Right atrium auricular region (tissue), 2 donors: ENCODE measurements around the gene LAMB4. TPM values are rescaled to one million over a fixed set of nuclear protein-coding genes. Genes with fewer than 3 reads are reported as not detected.

Experiments used
- DNase-seq: peaks from one replicate; pipeline ENCODE4 v3.0.0-alpha.2; 2019; ENCODE audit warnings: low spot score
- H3K27ac ChIP-seq, 2 donors: fragments of 200-600 bp; sonication (generic); 1 replicate in 1 of 2; 2 replicates in 1 of 2; pipeline ENCODE4 v1.5.1; 2016 to 2019
- H3K27me3 ChIP-seq, 2 donors: fragments of 200-600 bp; sonication (generic); one replicate each; pipeline versions ENCODE4 v1.5.1 to v1.6.0; 2017 to 2019
- H3K36me3 ChIP-seq: fragments of 200-600 bp; sonication (generic); one replicate; pipeline ENCODE4 v1.5.1; 2016
- H3K4me1 ChIP-seq, 2 donors: fragments of 200-600 bp; sonication (generic); one replicate each; pipeline versions ENCODE4 v1.5.1 to v1.6.0; 2017 to 2019
- H3K4me3 ChIP-seq, 2 donors: fragments of 200-600 bp; sonication (generic); 1 replicate in 1 of 2; 2 replicates in 1 of 2; pipeline ENCODE4 v1.5.1; 2017 to 2019; ENCODE audit warnings: mild to moderate bottlenecking in 1 of 2, moderate library complexity in 1 of 2
- H3K9me3 ChIP-seq, 2 donors: fragments of 200-600 bp; sonication (generic); one replicate each; pipeline ENCODE4 v1.5.1; 2019
- total RNA-seq, 2 donors: library from RNA; depleted of rRNA; stranded (reverse); fragments of >200 nt; gene quantifications; one replicate each; pipeline ENCODE4 v1.1.0, GENCODE V29; 2016
- TF ChIP-seq, protein P1 (sequence below), 2 donors: fragments of 200-600 bp; sonication (generic); IDR thresholded peaks; one replicate each; pipeline ENCODE4 v1.5.1; 2019; ENCODE audit warnings: antibody characterized with exemption in 2 of 2

The LAMB4 gene
- total RNA-seq, 2 donors from 2014 or later = not detected

DNA sequence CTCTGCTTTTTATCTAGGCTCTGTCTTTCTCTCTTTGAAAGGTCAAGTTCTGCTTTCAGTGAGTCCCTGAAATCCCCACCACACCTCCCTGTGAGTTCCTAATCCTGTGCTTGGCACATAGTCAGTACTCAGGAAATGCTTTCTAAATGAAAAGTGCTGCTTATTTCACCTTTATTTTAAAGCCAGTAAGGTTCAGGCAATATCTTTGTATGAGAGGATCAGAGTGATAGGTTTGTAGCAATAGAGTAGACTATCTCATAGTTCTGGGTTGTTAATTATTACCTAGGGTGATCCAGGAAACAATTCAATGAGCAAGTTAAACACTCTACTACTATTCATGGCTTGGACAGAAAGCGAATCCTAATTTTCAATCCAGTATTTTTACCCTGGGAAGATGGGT is 119.8 kb downstream of the LAMB4 start:
- no peak for DNase-seq
- peaks cover 0 to 4% of the 10 kb centered on the region in 2 donors for H3K27me3 ChIP-seq
- H3K36me3 ChIP-seq = no peaks in the 10 kb centered on the region
- no peak overlapping the region for H3K27ac ChIP-seq
- H3K4me3 ChIP-seq = no peak overlapping the region
- no peaks in the 10 kb centered on the region for H3K4me1 ChIP-seq
- TF ChIP-seq, protein P1, sequence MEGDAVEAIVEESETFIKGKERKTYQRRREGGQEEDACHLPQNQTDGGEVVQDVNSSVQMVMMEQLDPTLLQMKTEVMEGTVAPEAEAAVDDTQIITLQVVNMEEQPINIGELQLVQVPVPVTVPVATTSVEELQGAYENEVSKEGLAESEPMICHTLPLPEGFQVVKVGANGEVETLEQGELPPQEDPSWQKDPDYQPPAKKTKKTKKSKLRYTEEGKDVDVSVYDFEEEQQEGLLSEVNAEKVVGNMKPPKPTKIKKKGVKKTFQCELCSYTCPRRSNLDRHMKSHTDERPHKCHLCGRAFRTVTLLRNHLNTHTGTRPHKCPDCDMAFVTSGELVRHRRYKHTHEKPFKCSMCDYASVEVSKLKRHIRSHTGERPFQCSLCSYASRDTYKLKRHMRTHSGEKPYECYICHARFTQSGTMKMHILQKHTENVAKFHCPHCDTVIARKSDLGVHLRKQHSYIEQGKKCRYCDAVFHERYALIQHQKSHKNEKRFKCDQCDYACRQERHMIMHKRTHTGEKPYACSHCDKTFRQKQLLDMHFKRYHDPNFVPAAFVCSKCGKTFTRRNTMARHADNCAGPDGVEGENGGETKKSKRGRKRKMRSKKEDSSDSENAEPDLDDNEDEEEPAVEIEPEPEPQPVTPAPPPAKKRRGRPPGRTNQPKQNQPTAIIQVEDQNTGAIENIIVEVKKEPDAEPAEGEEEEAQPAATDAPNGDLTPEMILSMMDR (IDR thresholded peaks at IDR 0.05) = no peak
- H3K9me3 ChIP-seq = no peaks in the 10 kb centered on the region

DNA sequence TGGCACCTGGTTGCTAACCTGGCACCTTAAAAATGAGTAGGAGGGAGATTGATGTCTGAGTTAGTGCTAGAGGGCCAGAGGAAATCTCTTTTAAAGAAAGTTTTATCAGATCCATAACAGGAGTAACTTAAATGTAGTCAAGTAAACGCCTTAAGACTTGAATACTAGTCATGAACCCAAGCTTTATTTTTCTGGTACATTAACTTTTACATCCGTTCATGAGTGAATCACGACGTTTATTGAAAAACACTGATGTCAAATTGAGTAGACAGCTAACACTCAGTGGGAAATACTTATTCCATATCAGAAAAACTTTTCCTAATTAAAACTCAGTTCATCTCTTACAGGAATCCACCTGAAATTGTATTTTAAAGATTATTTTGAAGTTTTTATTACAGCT is 120.3 kb downstream of the LAMB4 start:
- DNase-seq = no peak
- H3K9me3 ChIP-seq = no peaks in the 10 kb centered on the region
- no peak overlapping the region for H3K27ac ChIP-seq
- peaks cover 0 to 4% of the 10 kb centered on the region in 2 donors for H3K27me3 ChIP-seq
- H3K4me3 ChIP-seq = no peak overlapping the region
- TF ChIP-seq, protein P1 (IDR thresholded peaks at IDR 0.05) = no peak
- H3K36me3 ChIP-seq = no peaks in the 10 kb centered on the region
- H3K4me1 ChIP-seq = no peaks in the 10 kb centered on the region

DNA sequence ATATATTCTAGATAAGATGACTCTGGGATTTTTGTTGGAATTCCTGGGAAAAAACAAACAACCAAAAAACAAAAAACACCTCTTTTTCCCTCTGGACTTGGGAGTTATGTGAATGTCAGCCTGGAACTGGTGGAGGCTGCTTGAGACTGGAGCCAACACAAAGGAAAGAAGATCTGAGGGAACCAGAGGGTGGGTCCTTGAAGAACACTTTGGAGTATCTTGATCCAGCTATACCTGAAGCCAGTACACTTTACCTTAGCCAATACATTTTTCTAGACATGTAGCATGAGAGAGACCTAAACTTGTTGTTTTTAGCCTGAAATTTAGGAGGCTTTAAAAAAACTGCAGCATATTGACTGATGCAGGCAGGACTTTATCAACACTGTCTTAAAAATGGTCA is 121.3 kb downstream of the LAMB4 start:
- peaks cover 0 to 4% of the 10 kb centered on the region in 2 donors for H3K27me3 ChIP-seq
- no peak for DNase-seq

DNA sequence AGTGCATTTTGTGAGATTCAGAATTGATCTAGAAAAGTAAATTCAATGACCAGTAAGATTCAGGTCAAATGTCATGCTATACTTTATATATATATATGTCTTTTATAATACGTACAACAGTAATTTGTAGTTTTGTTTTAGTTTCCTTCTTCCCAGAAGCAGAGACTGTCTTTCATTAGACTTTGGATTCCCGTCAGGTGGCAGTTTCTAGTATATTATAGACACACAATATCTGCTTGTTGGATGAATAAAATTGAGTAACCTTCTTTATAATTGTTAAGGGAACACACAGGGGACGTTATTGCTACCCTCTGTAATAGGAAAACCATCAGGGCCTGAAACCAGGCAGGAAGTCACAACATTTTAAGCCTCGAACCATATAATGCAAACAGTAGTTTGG is 121.9 kb downstream of the LAMB4 start:
- Histone ChIP-seq H3K4me3 (no peak overlapping the region), H3K4me1 (peaks cover 0 to 13% of the 10 kb centered on the region in 2 donors), H3K27me3 (peaks cover 0 to 4% of the 10 kb centered on the region in 2 donors), H3K36me3 (no peaks in the 10 kb centered on the region), H3K27ac (no peak overlapping the region), H3K9me3 (no peaks in the 10 kb centered on the region)
- no peak for DNase-seq
- TF ChIP-seq, protein P1 (IDR thresholded peaks at IDR 0.05) = no peak

More for the DNA sequence above, 121.3 kb downstream of the LAMB4 start:
- no peak overlapping the region for H3K4me3 ChIP-seq
- no peak overlapping the region for H3K27ac ChIP-seq
- TF ChIP-seq, protein P1 (IDR thresholded peaks at IDR 0.05) = no peak
- no peaks in the 10 kb centered on the region for H3K36me3 ChIP-seq
- H3K9me3 ChIP-seq = no peaks in the 10 kb centered on the region
- peaks cover 0 to 7% of the 10 kb centered on the region in 2 donors for H3K4me1 ChIP-seq

DNA sequence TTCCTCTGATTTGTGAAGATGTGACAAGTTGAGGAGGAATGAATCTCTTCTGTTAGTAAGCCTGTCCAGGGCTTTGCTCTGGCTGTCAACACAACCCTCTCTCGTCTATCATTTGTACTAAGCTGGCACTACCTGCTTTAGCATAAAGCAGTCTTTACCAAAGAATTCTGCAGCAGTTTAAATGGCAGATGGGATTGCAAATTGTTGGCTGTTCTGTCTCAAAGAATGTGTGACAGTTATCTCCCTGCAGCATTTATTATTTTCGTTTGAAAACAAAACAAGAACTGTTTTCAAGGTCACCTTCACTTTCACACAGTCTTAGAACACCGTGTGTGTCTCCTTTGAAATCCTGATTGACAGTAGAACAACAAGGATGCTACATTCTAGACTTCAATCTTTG is 122.4 kb downstream of the LAMB4 start:
- no peak for DNase-seq
- H3K4me3 ChIP-seq = no peak overlapping the region
- H3K9me3 ChIP-seq = no peaks in the 10 kb centered on the region
- H3K27me3 ChIP-seq = peaks cover 0 to 4% of the 10 kb centered on the region in 2 donors
- TF ChIP-seq, protein P1 (IDR thresholded peaks at IDR 0.05) = no peak
- no peak overlapping the region for H3K27ac ChIP-seq
- peaks cover 0 to 15% of the 10 kb centered on the region in 2 donors for H3K4me1 ChIP-seq
- no peaks in the 10 kb centered on the region for H3K36me3 ChIP-seq

DNA sequence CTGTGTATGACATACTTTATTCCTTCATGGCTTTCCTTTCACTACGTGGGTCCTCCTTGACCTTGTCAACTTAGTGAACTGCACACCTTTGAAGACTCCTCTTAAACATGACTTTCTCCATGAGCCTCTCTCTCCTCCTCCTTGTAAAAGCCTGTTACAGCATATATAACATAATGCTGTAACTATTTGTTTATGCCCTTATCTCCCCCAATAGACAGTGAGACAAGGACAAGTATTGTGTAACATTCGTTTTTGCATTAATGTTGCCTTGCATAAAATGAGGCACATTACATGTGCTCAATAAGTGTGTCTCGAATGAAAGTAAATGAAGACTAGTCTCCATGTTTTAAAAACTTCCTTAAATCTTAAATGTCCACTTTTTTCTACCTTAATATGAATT is 122.9 kb downstream of the LAMB4 start:
- Histone ChIP-seq H3K9me3 (no peaks in the 10 kb centered on the region), H3K27ac (no peak overlapping the region), H3K36me3 (no peaks in the 10 kb centered on the region), H3K27me3 (peaks cover 0 to 4% of the 10 kb centered on the region in 2 donors), H3K4me1 (peaks cover 0 to 19% of the 10 kb centered on the region in 2 donors), H3K4me3 (no peak overlapping the region)
- TF ChIP-seq, protein P1 (IDR thresholded peaks at IDR 0.05) = no peak
- DNase-seq = no peak
